Left kidney (tissue), 2 donors: ENCODE measurements around the gene LAMA2. TPM values are rescaled to one million over a fixed set of nuclear protein-coding genes. Genes with fewer than 3 reads are reported as not detected.

Experiments used
- DNase-seq: peaks from one replicate; pipeline ENCODE4 v3.0.0-alpha.2; 2013
- polyA plus RNA-seq: library from polyadenylated mRNA; unstranded; fragments of 120-200 nt; gene quantifications from one replicate; pipeline ENCODE4 v1.2.1, GENCODE V29; 2013; ENCODE audit not compliant: insufficient read length

LAMA2 gene
- polyA plus RNA-seq, 1 donor, result 40.1 TPM

- no peak for DNase-seq
Observed at GRCh38 chr6:129267028-129267427, 384.1 kb downstream of the LAMA2 start.

- no peak for DNase-seq
Observed at GRCh38 chr6:129269076-129269475, 386.1 kb downstream of the LAMA2 start.

- DNase-seq, result no peak
Observed at GRCh38 chr6:129269891-129270290, 387.0 kb downstream of the LAMA2 start.

GRCh38 chr6:129270450-129270849, 387.5 kb downstream of the LAMA2 start:
- DNase-seq, result no peak

- DNase-seq, result no peak
Observed at GRCh38 chr6:129273161-129273560, 390.2 kb downstream of the LAMA2 start.

- no peak for DNase-seq
Observed at GRCh38 chr6:129276461-129276860, 393.5 kb downstream of the LAMA2 start.

GRCh38 chr6:129276986-129277385, 394.0 kb downstream of the LAMA2 start:
- DNase-seq, result no peak

GRCh38 chr6:129279343-129280292, 396.7 kb downstream of the LAMA2 start:
- DNase-seq, result no peak

- peak; percentile 26 for DNase-seq
Observed at GRCh38 chr6:129280293-129280644, 397.3 kb downstream of the LAMA2 start.

- DNase-seq, result no peak
Observed at GRCh38 chr6:129280749-129281148, 397.8 kb downstream of the LAMA2 start.

GRCh38 chr6:129281168-129281796, 398.3 kb downstream of the LAMA2 start:
- DNase-seq, result no peak

GRCh38 chr6:129282019-129282418, 399.1 kb downstream of the LAMA2 start:
- DNase-seq, result no peak

GRCh38 chr6:129284225-129284624, 401.3 kb downstream of the LAMA2 start:
- no peak for DNase-seq

- DNase-seq, result no peak
Observed at GRCh38 chr6:129287231-129288177, 404.6 kb downstream of the LAMA2 start.

- no peak for DNase-seq
Observed at GRCh38 chr6:129289442-129289841, 406.5 kb downstream of the LAMA2 start.

GRCh38 chr6:129292836-129293235, 409.9 kb downstream of the LAMA2 start:
- no peak for DNase-seq

- DNase-seq, result no peak
Observed at GRCh38 chr6:129297592-129297991, 414.7 kb downstream of the LAMA2 start.

- no peak for DNase-seq
Observed at GRCh38 chr6:129302671-129303070, 419.7 kb downstream of the LAMA2 start.

GRCh38 chr6:129306826-129307225, 423.9 kb downstream of the LAMA2 start:
- no peak for DNase-seq

GRCh38 chr6:129307845-129308244, 424.9 kb downstream of the LAMA2 start:
- no peak for DNase-seq

GRCh38 chr6:129309154-129309553, 426.2 kb downstream of the LAMA2 start:
- DNase-seq, result no peak

- no peak for DNase-seq
Observed at GRCh38 chr6:129312880-129313279, 429.9 kb downstream of the LAMA2 start.
